Ureter (tissue), 1 donor: ENCODE results near the gene FAM118B. TPM values are rescaled to one million over a fixed set of nuclear protein-coding genes. Genes with fewer than 3 reads are reported as not detected.

Experiments used
- DNase-seq: peaks from one replicate; pipeline ENCODE4 v3.0.0-alpha.2; 2020; ENCODE audit warnings: low spot score
- total RNA-seq: library from RNA; stranded (reverse); gene quantifications from one replicate; pipeline ENCODE4 v1.2.4, GENCODE V29; 2023
- donor health status: DM: yes; HTN: yes; CAD: no.

FAM118B gene
- total RNA-seq, 1 donor from 2014 or later: 22.2 TPM

GRCh38 chr11:126310200-126310991, 98.8 kb downstream of the FAM118B start:
- peak; percentile 76 for DNase-seq

GRCh38 chr11:126310992-126311310, 99.4 kb downstream of the FAM118B start:
- no peak for DNase-seq

GRCh38 chr11:126311401-126312291, 100.1 kb downstream of the FAM118B start:
- DNase-seq: no peak

Other genes with a start within 250 kb of the FAM118B start
- 7.4 TPM for gene CDON, start 148.9 kb upstream of the FAM118B start, total RNA-seq
- 24.7 TPM for gene RPUSD4, start 132 bp upstream of the FAM118B start, total RNA-seq
- 130 TPM for gene SRPRA, start 57.1 kb downstream of the FAM118B start, total RNA-seq
- gene FOXRED1, start 57.4 kb downstream of the FAM118B start, total RNA-seq: 29.8 TPM
- 14.5 TPM for gene TIRAP, start 71.3 kb downstream of the FAM118B start, total RNA-seq
- 23.2 TPM for gene DCPS, start 92.3 kb downstream of the FAM118B start, total RNA-seq
- gene ST3GAL4, start 143.9 kb downstream of the FAM118B start, total RNA-seq: 46.4 TPM